Measurements from ENCODE around the gene DDX49. TPM values are rescaled to one million over a fixed set of nuclear protein-coding genes. Genes with fewer than 3 reads are reported as not detected.
A peak's percentile ranks its signal among the peaks of the same experiment; 100 is the strongest.

DDX49 gene
- total RNA-seq, 2 experiments from 2014 or later: 51.4 to 53.4 TPM

DNA sequence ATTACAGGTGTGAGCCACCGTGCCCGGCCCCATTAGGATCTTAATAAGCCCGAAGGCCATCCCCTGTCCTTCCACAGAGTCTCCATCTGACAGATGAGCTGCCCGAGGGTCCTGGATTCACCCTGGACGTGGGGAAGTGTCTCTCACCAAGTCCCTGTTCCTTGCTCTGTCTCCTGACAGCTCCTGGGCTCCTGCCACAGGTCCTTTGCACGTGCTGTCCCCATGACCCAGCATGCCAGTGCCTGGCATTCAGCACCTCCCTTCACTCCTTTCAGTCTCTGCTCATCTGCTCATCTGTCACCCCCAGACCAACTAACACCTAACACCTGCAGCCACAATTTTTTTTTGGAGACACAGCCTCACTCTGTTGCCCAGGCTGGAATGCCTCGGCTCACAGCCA is 38.0 kb upstream of the DDX49 start:
- no peak overlapping the region for H3K27ac Mint-ChIP-seq
- no peaks in the 10 kb centered on the region for H3K36me3 Mint-ChIP-seq (ENCODE audit: low read depth)
- no peak overlapping the region for H3K4me3 Mint-ChIP-seq
- intact Hi-C loops (cut with DNase I, micrococcal nuclease): no loop called here
- ATAC-seq: no peak
- no peaks in the 10 kb centered on the region for H3K27me3 Mint-ChIP-seq
- ChIA-PET CTCF (interaction anchor here (0.6 to 0.7 kb wide), 2 partner anchors 177 to 408 kb away, joined by 3 to 5 read pairs; no protein-coding TSS in a partner anchor), POLR2A (interaction anchor here (0.9 kb wide), 1 partner anchor 11 kb away, joined by 5 read pairs; no protein-coding TSS in a partner anchor)
- no peaks in the 10 kb centered on the region for H3K9me3 Mint-ChIP-seq (ENCODE audit: low read depth)
- DNase-seq: no peak
- H3K4me1 Mint-ChIP-seq: no peaks in the 10 kb centered on the region

DNA sequence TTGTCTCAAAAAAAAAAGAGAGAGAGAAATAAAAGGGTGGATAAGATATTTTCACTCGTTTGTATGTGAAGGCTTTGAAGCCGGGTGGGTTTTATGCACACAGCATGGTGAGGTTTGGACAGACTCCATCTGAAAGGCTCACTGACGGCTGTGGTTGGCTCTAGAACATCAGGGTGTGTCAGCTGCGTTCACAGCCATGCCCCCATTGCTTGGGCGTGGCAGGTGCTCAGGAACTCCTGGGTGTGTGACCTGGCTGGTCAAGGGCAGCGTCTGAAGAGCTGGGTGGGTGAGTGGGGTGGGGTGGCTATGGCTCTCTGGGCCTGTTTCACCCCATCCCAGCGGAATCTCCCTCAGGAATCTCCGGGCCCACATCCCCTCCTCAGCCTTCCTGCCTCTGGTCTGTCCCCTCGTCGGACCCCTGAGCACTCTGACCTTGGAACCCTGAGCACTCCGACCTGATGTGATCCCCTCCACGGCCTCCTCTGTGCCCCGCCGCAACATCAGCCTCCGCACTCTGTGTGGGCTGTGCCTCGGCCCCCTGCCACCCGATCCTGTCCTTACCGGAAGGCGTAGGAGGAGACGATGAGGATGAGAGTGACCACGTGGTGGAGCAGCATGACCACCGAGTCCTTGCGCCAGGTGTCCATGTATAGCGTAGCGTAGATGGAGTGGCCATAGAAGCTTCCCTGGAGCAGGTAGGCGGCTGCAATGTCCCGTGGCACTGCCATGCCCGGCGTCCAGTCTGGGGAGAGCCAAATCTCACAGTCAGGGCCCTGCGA is 35.8 kb upstream of the DDX49 start:
- intact Hi-C loops (cut with DNase I, micrococcal nuclease): no loop called here
- CTCF ChIA-PET: no interaction called here
- no peak overlapping the region for H3K27ac Mint-ChIP-seq
- no peaks in the 10 kb centered on the region for H3K27me3 Mint-ChIP-seq
- DNase-seq: no peak
- no peak overlapping the region for H3K4me3 Mint-ChIP-seq
- H3K36me3 Mint-ChIP-seq (ENCODE audit: low read depth): no peaks in the 10 kb centered on the region
- H3K9me3 Mint-ChIP-seq (ENCODE audit: low read depth): no peaks in the 10 kb centered on the region
- ATAC-seq: no peak
- POLR2A ChIA-PET: no interaction called here
- H3K4me1 Mint-ChIP-seq: no peaks in the 10 kb centered on the region

DNA sequence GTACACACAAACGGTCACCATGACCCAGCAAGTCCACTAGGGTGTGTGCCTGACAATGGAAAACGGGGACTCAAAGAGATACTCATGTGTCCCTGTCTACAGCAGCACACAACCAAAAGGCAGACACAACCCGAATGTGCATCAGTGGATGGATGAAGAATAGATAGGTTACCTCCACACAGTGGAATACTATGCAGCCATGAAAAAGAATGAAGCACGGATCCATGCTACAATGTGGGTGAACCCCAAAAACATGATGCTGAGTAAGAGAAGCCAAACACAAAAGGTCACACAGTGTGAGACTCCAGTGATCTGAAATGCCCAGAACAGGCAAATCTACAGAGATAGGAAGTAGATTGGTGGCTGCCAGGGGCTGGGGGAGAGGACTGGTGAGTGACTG is 32.5 kb upstream of the DDX49 start:
- H3K4me1 Mint-ChIP-seq: no peaks in the 10 kb centered on the region
- no peaks in the 10 kb centered on the region for H3K36me3 Mint-ChIP-seq (ENCODE audit: low read depth)
- no peaks in the 10 kb centered on the region for H3K27me3 Mint-ChIP-seq
- intact Hi-C loops (cut with DNase I, micrococcal nuclease): no loop called here
- ChIA-PET CTCF (no interaction called here), POLR2A (no interaction called here)
- ATAC-seq: no peak
- no peak for DNase-seq
- no peak overlapping the region for H3K27ac Mint-ChIP-seq
- H3K9me3 Mint-ChIP-seq (ENCODE audit: low read depth): no peaks in the 10 kb centered on the region
- H3K4me3 Mint-ChIP-seq: no peak overlapping the region

DNA sequence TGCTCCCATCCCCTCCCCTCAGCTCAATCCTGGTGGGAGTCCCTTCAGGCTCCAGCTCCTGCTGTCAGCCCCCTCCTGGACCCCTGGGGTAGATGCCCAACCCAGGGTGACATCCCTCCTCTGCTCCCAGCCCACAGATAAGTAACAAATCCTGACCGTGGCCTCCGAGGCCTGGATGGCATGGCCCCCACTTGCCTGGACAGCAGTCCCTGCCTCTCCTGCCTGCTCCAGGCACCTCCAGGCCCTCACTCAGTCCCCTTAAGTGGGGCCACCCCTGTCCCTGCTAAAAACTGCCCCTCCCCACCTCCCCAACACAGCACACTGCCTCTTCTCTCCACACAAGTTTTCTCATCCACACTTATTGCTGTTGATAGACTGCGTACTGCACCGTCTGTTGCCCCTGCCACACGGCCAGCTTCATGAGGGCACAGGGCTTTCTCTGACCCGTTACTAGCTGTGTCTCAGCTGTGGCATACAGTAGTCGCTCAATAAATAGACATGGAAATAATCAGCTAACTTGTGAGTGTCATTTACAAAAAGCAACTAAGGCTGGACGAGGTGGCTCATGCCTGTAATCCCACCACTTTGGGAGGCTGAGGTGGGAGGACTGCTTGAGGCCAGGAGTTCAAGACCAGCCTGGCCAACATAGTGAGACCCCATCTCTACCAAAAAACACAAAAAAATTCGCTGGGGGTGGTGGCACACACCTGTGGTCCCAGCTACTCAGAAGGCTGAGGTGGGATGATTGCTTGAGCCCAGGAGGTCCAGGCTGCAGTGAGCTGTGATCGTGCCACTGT is 29.4 kb upstream of the DDX49 start:
- POLR2A ChIA-PET: no interaction called here
- ATAC-seq (no peak), DNase-seq (no peak)
- Mint-ChIP-seq H3K27ac (no peak overlapping the region), H3K36me3 (ENCODE audit: low read depth) (no peaks in the 10 kb centered on the region), H3K4me3 (no peak overlapping the region), H3K9me3 (ENCODE audit: low read depth) (no peaks in the 10 kb centered on the region), H3K4me1 (no peaks in the 10 kb centered on the region), H3K27me3 (peaks cover 12% of the 10 kb centered on the region)
- intact Hi-C loops (cut with DNase I, micrococcal nuclease): no loop called here
- CTCF ChIA-PET: interaction anchor here (0.5 kb wide), 1 partner anchor 626 kb away, joined by 3 read pairs; no protein-coding TSS in a partner anchor

DNA sequence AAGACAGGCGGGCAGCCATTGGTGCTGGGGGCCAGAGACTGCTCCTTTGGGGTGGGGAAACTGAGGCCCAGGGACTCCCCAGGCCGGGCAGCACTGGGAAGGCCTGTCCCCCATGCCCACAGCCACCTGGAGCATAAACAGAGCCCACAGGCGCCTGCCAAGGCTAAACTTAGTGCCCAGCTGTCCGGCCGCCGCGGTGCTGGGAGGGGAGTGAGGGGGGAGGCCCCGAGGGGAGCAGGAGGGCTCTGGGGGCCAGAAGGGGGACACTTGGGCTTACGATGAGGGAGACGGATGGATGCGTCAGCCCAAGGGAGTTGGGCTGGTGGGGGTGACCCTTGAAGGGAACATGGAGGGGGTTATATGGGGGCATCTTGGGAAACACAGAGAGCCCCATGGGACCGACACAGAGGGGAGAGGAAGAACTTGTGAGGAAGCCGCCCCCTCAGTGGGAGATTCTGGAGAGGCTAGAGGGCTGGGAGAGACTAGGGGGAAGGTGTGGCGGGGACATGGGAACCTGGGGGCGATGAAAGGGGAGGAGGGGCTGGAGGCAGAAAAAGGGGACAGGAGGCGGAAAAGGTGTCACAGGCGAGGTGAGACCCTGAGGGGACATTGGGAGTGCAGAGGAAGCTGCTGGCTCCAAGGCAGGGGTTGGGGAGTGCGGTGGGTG is 25.8 kb upstream of the DDX49 start:
- Mint-ChIP-seq H3K4me1 (peaks cover 4% of the 10 kb centered on the region), H3K36me3 (ENCODE audit: low read depth) (no peaks in the 10 kb centered on the region), H3K9me3 (ENCODE audit: low read depth) (no peaks in the 10 kb centered on the region), H3K27ac (no peak overlapping the region), H3K4me3 (no peak overlapping the region), H3K27me3 (peaks cover 25% of the 10 kb centered on the region)
- DNase-seq (no peak), ATAC-seq (no peak)
- POLR2A ChIA-PET: interaction anchor here (0.6 kb wide), 1 partner anchor 24 kb away, joined by 6 read pairs; no protein-coding TSS in a partner anchor
- intact Hi-C loops (cut with DNase I, micrococcal nuclease): no loop called here
- CTCF ChIA-PET: no interaction called here

DNA sequence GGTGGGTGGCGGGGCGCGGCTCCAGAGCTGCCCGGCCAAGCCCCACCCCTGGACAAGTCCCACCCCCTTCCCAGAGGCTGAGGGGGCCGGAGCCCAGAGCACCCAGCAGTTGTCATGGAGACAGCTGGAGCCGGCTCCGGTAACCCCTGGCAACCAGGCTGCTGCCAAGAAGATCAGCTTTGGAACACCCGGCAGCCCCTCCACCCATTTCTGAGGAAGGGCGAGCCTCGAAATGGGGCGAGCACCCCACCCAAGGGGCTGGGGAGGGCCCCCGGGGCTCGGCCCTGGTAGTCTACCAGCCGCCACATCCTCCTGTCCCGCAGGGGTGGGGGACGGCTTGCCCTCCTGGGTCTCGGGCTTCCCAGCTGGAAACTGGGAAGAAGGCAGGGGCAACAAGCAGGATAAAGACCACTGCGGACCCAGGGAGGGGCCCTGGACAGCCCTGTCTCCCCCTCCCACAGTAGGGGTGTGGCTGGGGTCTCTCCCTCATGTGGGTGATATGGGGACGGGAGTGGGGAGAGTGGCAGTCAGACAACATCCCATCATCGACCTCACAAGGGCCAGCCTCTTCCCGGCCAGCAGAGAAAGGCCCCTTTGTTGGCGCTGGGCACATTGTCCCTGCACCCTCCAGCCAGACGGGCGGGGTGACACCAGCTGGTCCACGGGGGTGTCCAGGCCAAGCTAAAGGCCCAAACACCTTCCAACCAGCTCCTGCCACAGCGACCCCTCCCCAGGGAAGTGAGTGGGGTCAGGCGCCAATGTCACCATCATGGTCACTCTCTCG is 25.1 kb upstream of the DDX49 start:
- Mint-ChIP-seq H3K27ac (no peak overlapping the region), H3K27me3 (peaks cover 25% of the 10 kb centered on the region), H3K9me3 (ENCODE audit: low read depth) (no peaks in the 10 kb centered on the region), H3K4me3 (no peak overlapping the region), H3K4me1 (peaks cover 4% of the 10 kb centered on the region), H3K36me3 (ENCODE audit: low read depth) (no peaks in the 10 kb centered on the region)
- intact Hi-C loops (cut with DNase I, micrococcal nuclease): no loop called here
- no peak for ATAC-seq
- ChIA-PET POLR2A (interaction anchor here (0.6 kb wide), 1 partner anchor 23 kb away, joined by 6 read pairs; no protein-coding TSS in a partner anchor), CTCF (no interaction called here)
- DNase-seq: no peak

DNA sequence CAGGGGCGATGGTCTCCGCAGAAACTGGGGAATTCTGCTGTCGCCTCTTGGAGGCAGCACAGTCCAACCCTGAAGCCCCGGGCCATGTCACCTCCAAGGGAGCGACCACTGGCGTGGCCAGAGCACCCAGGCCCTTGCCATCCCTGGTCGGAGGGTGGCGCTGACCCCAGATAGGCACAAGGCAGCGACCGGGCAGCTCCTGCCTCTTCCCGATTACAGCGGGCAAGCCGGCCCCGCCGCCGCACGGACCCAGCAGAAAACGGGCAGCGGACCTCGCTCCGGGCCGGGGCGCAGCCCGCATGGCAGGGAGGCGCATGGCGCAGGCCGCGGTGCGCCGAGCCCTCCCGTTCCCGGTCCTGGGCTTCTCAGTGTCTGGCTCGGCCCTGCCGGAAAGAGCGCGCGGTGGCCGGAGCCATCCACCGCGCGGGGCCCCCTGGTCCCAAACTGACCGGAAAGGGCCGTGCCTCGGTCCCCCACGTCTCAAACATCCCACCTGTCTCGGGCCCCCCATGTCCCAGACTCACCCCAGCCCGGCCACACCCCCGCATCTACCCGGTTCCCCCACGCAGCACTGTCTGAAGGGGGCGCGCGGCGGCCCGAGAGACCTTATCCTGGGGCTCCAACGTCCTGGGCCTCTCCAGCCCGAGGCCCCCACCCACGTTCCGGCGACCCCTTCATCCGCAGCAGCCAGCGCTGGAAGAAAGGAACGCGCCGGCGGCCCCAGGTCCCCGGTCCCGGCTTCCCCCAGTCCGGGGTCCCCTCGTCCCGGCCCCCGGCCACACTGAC is 24.3 kb upstream of the DDX49 start:
- POLR2A ChIA-PET: no interaction called here
- DNase-seq: no peak
- no peaks in the 10 kb centered on the region for H3K9me3 Mint-ChIP-seq (ENCODE audit: low read depth)
- H3K27me3 Mint-ChIP-seq: peaks cover 25% of the 10 kb centered on the region
- peaks cover 3% of the 10 kb centered on the region for H3K36me3 Mint-ChIP-seq (ENCODE audit: low read depth)
- ATAC-seq: no peak
- H3K4me3 Mint-ChIP-seq: peak overlapping the region; percentile 35
- peaks cover 4% of the 10 kb centered on the region for H3K4me1 Mint-ChIP-seq
- intact Hi-C loops (cut with DNase I, micrococcal nuclease): no loop called here
- H3K27ac Mint-ChIP-seq: no peak overlapping the region
- CTCF ChIA-PET: interaction anchor here (0.6 to 0.7 kb wide), 2 partner anchors 24 to 421 kb away, joined by 3 read pairs; partner anchors contain the start of genes COPE and DDX49

DNA sequence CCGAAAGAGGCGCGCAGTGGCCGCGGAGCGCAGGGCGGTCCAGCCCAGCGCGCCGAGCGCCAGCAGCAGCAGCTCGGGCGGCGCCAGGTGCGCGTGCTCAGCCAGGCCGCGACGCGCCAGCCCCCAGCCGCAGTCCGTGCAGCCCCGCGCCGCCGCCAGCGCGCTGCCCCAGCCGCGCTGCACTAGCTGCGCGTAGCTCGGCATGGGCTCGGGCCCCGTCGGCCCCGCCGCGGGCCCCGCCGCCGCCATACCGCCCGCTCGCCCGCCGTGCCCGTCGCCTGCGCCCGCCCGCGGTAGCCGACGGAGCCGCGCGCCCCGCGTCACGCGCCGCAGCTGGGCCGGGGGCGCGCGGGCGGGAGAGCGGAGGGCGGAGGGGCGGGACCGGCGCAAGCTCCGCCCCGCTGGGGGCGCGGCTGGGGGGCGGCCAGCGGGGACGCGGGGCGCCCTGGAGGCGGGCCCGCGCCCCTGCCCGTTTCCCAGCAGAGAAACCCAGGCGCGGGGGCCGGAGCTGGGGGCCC is 23.6 kb upstream of the DDX49 start, which contains the start of gene CERS1:
Gene CERS1, minus strand, starts transcription at position 335 of the 518 bp plus-strand sequence. Its CDS starts 86 bp downstream, at position 249.
- ChIA-PET POLR2A (interaction anchor here (0.5 kb wide), 1 partner anchor 308 kb away, joined by 3 read pairs; no protein-coding TSS in a partner anchor), CTCF (interaction anchor here (0.6 to 0.7 kb wide), 2 partner anchors 23 to 421 kb away, joined by 3 read pairs; partner anchors contain the start of genes COPE and DDX49)
- peak within 1 kb of the TSS; percentile 35 for H3K4me3 Mint-ChIP-seq
- H3K27me3 Mint-ChIP-seq: peaks cover 25% of the 10 kb centered on the region
- DNase-seq (no peak), ATAC-seq (peak; percentile 40)
- peaks cover 4% of the 10 kb centered on the region for H3K4me1 Mint-ChIP-seq
- no peaks in the 10 kb centered on the region for H3K9me3 Mint-ChIP-seq (ENCODE audit: low read depth)
- peaks cover 3% of the 10 kb centered on the region for H3K36me3 Mint-ChIP-seq (ENCODE audit: low read depth)
- intact Hi-C loops (cut with DNase I, micrococcal nuclease): no loop called here
- no peak within 1 kb of the TSS for H3K27ac Mint-ChIP-seq

DNA sequence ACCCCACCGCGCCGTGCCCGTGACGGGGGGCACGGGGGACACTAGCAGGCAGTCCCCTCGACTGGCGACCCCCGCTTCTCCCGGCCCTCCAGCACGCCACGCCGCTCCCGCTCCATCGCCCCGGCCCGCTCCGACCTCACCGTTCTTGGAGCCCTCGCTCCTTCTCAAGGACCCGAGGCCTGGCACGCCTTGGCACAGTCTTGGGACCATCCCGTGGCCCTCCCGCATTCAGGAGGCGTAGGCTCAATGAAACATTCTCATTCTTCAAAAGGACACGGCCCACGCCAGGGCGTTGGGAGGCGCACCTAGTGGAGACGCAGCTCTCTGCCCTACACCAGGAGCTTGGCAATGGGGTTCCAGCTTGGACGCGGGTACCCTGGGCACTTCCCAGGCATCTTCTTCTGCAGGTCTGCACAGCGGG is 23.1 kb upstream of the DDX49 start:
- ATAC-seq (no peak), DNase-seq (peak; percentile 26)
- intact Hi-C loops (cut with DNase I, micrococcal nuclease): no loop called here
- POLR2A ChIA-PET: no interaction called here
- Mint-ChIP-seq H3K27me3 (peaks cover 25% of the 10 kb centered on the region), H3K27ac (no peak overlapping the region), H3K4me1 (peaks cover 4% of the 10 kb centered on the region), H3K4me3 (peak overlapping the region; percentile 35), H3K36me3 (ENCODE audit: low read depth) (peaks cover 8% of the 10 kb centered on the region), H3K9me3 (ENCODE audit: low read depth) (no peaks in the 10 kb centered on the region)
- CTCF ChIA-PET: no interaction called here

All from activated CD4-positive, alpha-beta T cell treated with anti-CD3 and anti-CD28 coated beads for 36 hours (primary cell).